ENCODE measurements around the gene EIPR1. TPM values are rescaled to one million over a fixed set of nuclear protein-coding genes. Genes with fewer than 3 reads are reported as not detected.
"Not testable (repeated sequence)": the region's sequence is repeated elsewhere in the genome, so short reads cannot be mapped to it uniquely, and the experiment has no call there.

EIPR1 gene
- polyA plus RNA-seq, 1 donor (not counting 4 experiments of a cell fraction or from before 2014, with no cell fraction given) = 44.3 TPM

GRCh38 chr2:3361518-3362389 is 15.9 kb downstream of the EIPR1 start:
- no peak overlapping the region for H2AFZ ChIP-seq (ENCODE audit: control insufficient read depth, low read length)
- no peaks in the 10 kb centered on the region for H4K20me1 ChIP-seq (ENCODE audit: control insufficient read depth, extremely low read depth, insufficient read depth, low read length)
- no peaks in the 10 kb centered on the region for H3K9me1 ChIP-seq (ENCODE audit: control insufficient read depth, extremely low read depth, insufficient read depth, low read length)
- FAIRE-seq (no peak), DNase-seq (ENCODE audit: low read depth, low spot score) (no peak)
- no peaks in the 10 kb centered on the region for H3K4me1 ChIP-seq (ENCODE audit: control insufficient read depth, extremely low read depth, insufficient read depth, low read length)
- H3K27ac ChIP-seq (ENCODE audit: control insufficient read depth, insufficient read depth, low read length) = no peak overlapping the region
- no peaks in the 10 kb centered on the region for H3K36me3 ChIP-seq (ENCODE audit: control insufficient read depth in 2 of 2, extremely low read depth in 1 of 2, insufficient read depth in 2 of 2, low read length in 2 of 2)
- no peak overlapping the region for H3K4me2 ChIP-seq (ENCODE audit: control insufficient read depth, extremely low read depth, insufficient read depth, low read depth, low read length)
- no peaks in the 10 kb centered on the region for H3K9me3 ChIP-seq (ENCODE audit: control insufficient read depth, low read depth, low read length)
- H3K79me2 ChIP-seq (ENCODE audit: control insufficient read depth, insufficient read depth, low read length) = peaks cover 55% of the 10 kb centered on the region
- H3K4me3 ChIP-seq (ENCODE audit: control insufficient read depth in 2 of 3, extremely low read depth in 1 of 3, insufficient read depth in 2 of 3, low read depth in 1 of 3, low read length in 3 of 3) = no peak overlapping the region
- dilution Hi-C loops (cut with MboI; ENCODE audit: extremely low pct_ligation_motif_present, low sequenced_read_pairs) = no loop called here
- TF ChIP-seq CTCF (optimal IDR thresholded peaks at IDR 0.05 in 1 of 3, IDR thresholded peaks at IDR 0.05 in 1 of 3, conservative IDR thresholded peaks at IDR 0.05 in 1 of 3; ENCODE audit: extremely low read depth in 1 of 3, insufficient read depth in 2 of 3, low read length in 3 of 3) (no peak), EZH2 (IDR thresholded peaks at IDR 0.05; ENCODE audit: low read length) (no peak)
- H3K9ac ChIP-seq (ENCODE audit: control insufficient read depth, extremely low read depth, insufficient read depth, low read length) = no peak overlapping the region
- no peaks in the 10 kb centered on the region for H3K27me3 ChIP-seq (ENCODE audit: control insufficient read depth, extremely low read depth, insufficient read depth, low read length)

DNA sequence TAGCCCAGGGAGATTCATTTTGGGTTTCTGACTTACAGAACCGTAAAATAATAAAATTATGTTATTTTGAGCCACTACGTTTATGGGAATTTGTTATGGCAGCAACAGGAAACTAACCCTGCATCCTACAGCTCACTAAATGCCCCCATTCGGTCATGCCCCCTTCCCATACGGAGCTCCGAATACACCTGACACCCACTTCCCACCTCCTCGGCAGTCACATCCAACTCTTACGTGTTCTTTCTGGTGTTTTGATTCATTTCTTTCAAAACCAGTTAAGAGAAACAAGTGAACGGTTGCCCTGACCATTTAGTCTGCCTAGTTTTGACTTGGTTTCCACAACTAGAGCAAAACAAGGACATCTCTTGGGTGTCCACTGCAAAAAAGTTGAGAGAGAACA is 19.7 kb downstream of the EIPR1 start:
- Histone ChIP-seq H3K4me3 (ENCODE audit: control insufficient read depth in 2 of 3, extremely low read depth in 1 of 3, insufficient read depth in 2 of 3, low read depth in 1 of 3, low read length in 3 of 3) (no peak overlapping the region), H4K20me1 (ENCODE audit: control insufficient read depth, extremely low read depth, insufficient read depth, low read length) (no peaks in the 10 kb centered on the region), H3K4me2 (ENCODE audit: control insufficient read depth, extremely low read depth, insufficient read depth, low read depth, low read length) (no peak overlapping the region), H3K27ac (ENCODE audit: control insufficient read depth, insufficient read depth, low read length) (no peak overlapping the region), H3K27me3 (ENCODE audit: control insufficient read depth, extremely low read depth, insufficient read depth, low read length) (no peaks in the 10 kb centered on the region), H3K36me3 (ENCODE audit: control insufficient read depth in 2 of 2, extremely low read depth in 1 of 2, insufficient read depth in 2 of 2, low read length in 2 of 2) (peaks cover 0 to 7% of the 10 kb centered on the region in 2 experiments), H3K4me1 (ENCODE audit: control insufficient read depth, extremely low read depth, insufficient read depth, low read length) (no peaks in the 10 kb centered on the region), H3K9me1 (ENCODE audit: control insufficient read depth, extremely low read depth, insufficient read depth, low read length) (no peaks in the 10 kb centered on the region), H3K9me3 (ENCODE audit: control insufficient read depth, low read depth, low read length) (no peaks in the 10 kb centered on the region), H3K9ac (ENCODE audit: control insufficient read depth, extremely low read depth, insufficient read depth, low read length) (no peak overlapping the region), H3K79me2 (ENCODE audit: control insufficient read depth, insufficient read depth, low read length) (peaks cover 40% of the 10 kb centered on the region), H2AFZ (ENCODE audit: control insufficient read depth, low read length) (no peak overlapping the region)
- dilution Hi-C loops (cut with MboI; ENCODE audit: extremely low pct_ligation_motif_present, low sequenced_read_pairs) = no loop called here
- DNase-seq (ENCODE audit: low read depth, low spot score) (no peak), FAIRE-seq (no peak)
- no peak for TF ChIP-seq EZH2 (IDR thresholded peaks at IDR 0.05; ENCODE audit: low read length)
- no peak for TF ChIP-seq CTCF (optimal IDR thresholded peaks at IDR 0.05 in 1 of 3, IDR thresholded peaks at IDR 0.05 in 1 of 3, conservative IDR thresholded peaks at IDR 0.05 in 1 of 3; ENCODE audit: extremely low read depth in 1 of 3, insufficient read depth in 2 of 3, low read length in 3 of 3)

DNA sequence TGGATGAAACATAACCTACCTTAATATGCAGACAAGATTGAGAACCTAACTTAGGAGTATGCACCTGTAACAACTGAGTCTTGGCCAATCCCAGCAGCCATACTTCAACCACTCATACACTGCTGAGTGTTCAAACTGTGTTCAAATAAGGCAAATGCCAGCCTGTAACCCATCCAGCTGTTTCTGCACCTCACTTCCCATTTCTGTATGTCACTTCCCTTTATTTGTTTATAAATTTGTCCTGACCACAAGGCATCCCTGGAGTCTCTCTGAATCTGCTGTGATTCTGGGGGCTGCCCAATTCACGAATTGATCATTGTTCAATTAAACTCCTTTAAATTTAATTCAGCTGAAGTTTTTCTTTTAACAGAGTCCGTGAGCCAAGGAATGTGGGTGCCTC is 20.2 kb downstream of the EIPR1 start:
- H3K9ac ChIP-seq (ENCODE audit: control insufficient read depth, extremely low read depth, insufficient read depth, low read length); H3K4me1 ChIP-seq (ENCODE audit: control insufficient read depth, extremely low read depth, insufficient read depth, low read length); H3K4me3 ChIP-seq (ENCODE audit: control insufficient read depth in 2 of 3, extremely low read depth in 1 of 3, insufficient read depth in 2 of 3, low read depth in 1 of 3, low read length in 3 of 3); dilution Hi-C loops (cut with MboI; ENCODE audit: extremely low pct_ligation_motif_present, low sequenced_read_pairs); H3K36me3 ChIP-seq (ENCODE audit: control insufficient read depth in 2 of 2, extremely low read depth in 1 of 2, insufficient read depth in 2 of 2, low read length in 2 of 2); H2AFZ ChIP-seq (ENCODE audit: control insufficient read depth, low read length); H3K9me1 ChIP-seq (ENCODE audit: control insufficient read depth, extremely low read depth, insufficient read depth, low read length); H4K20me1 ChIP-seq (ENCODE audit: control insufficient read depth, extremely low read depth, insufficient read depth, low read length); H3K27me3 ChIP-seq (ENCODE audit: control insufficient read depth, extremely low read depth, insufficient read depth, low read length); DNase-seq (ENCODE audit: low read depth, low spot score); FAIRE-seq; H3K27ac ChIP-seq (ENCODE audit: control insufficient read depth, insufficient read depth, low read length); H3K9me3 ChIP-seq (ENCODE audit: control insufficient read depth, low read depth, low read length); H3K4me2 ChIP-seq (ENCODE audit: control insufficient read depth, extremely low read depth, insufficient read depth, low read depth, low read length): not testable (repeated sequence)
- peaks cover 35% of the 10 kb centered on the region for H3K79me2 ChIP-seq (ENCODE audit: control insufficient read depth, insufficient read depth, low read length)
